HG03442 (cell line): ENCODE results near the gene MYOZ2.

Source experiments
- ATAC-seq: cut with Tn5 transposase; IDR thresholded peaks from one replicate; pipeline ENCODE4 v1.9.1; 2021; ENCODE audit warnings: mild to moderate bottlenecking, moderate library complexity; ENCODE audit not compliant: unreplicated experiment

MYOZ2 gene

GRCh38 chr4:119190354-119190753, 54.7 kb downstream of the MYOZ2 start:
- ATAC-seq = no peak

DNA sequence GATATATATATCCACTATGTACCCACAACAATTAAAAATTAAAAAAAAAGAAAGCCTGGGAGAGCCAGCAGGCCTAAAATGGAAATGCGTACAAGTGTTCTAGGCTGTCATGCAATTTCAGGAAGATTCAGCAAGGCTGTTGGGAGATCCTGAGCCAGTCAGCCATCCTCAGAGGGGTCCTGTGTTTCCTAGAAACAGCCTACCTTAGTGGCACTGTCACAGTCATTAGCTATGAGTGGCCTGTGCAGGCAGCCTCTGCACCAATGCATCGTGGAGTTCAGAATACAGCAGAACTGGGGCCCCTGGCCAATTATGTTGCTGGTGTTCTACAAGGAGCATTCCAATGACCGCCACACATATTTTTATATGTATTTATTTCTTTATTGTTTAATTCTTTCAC, 55.9 kb downstream of the MYOZ2 start:
- ATAC-seq = no peak

DNA sequence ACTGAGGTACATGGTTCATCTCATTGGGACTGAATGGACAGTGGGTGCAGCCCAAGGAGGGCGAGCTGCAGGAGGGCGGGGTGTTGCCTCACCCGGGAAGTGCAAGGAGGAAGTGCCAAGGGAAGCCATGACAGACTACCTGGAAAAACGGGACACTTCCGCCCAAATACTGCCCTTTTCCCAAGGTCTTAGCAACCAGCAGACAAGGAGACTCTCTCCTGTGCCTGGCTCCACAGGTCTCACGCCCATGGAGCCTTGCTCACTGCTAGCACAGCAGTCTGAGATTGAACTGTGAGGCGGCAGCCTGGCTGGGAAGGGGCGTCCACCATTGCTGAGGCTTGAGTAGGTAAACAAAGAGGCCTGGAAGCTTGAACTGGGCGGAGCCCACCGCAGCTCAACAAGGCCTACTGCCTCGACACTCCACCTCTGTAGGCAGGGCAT, 62.2 kb downstream of the MYOZ2 start:
- no peak for ATAC-seq

DNA sequence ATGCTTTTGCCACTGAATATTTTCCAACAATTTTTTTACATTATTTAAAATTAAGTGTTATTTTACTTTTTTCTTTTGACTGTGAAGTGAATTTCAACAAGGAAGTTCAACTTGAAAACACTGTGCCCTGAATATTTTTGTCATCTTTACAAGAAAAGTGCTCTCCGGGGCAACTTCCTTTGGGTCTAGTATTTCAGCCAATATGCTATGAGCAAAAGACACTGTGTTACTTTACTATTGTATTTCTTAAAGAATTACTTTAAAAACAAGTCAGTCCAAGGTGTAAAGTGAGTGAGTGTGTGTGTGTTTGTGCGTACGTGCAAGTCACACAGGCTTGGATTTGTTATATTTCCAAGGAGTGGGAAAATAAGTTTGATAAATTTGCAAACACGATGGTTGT, 69.3 kb downstream of the MYOZ2 start:
- ATAC-seq = no peak

- ATAC-seq = no peak
Observed at GRCh38 chr4:119205690-119206089, 70.1 kb downstream of the MYOZ2 start.

DNA sequence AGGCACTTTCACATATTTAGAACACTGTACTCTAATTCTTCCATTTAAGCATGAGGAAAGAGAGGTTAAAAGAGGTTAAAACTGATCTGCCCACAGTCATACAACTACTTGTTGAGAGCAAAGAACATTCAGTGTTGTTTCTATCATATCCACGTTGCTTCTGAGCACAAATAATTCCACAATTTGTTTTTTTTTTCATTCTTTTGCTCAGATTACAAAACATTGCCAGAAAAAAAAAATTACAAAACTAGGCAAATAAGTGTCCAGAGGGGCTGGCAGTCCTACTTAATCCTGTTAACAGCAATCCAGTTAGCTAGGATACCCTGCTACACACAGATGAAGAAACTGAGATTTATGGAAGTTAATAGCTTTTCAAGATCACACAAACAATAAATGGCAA, 70.5 kb downstream of the MYOZ2 start:
- ATAC-seq = no peak

GRCh38 chr4:119207051-119207450, 71.4 kb downstream of the MYOZ2 start:
- ATAC-seq = no peak

DNA sequence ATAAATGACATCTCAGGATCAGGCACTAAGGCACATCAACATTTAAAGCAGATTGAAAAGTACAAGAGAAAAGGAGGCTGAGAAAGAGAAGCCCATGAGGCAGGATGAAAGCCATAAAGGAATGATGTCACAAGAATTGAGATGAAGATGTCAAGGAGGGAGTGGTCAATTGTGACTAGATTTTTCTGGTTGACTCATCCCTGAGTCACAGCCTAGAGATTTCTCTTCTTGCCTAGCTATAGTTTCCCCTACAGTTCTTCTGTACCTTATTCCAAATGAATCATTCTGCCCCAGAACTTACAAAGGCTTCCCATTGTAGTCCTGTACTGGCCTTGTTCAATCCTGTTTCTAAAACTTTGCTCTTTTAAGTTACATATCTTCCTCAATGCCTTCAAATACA, 73.4 kb downstream of the MYOZ2 start:
- ATAC-seq = peak; percentile 26

GRCh38 chr4:119209586-119209985, 74.0 kb downstream of the MYOZ2 start:
- no peak for ATAC-seq

DNA sequence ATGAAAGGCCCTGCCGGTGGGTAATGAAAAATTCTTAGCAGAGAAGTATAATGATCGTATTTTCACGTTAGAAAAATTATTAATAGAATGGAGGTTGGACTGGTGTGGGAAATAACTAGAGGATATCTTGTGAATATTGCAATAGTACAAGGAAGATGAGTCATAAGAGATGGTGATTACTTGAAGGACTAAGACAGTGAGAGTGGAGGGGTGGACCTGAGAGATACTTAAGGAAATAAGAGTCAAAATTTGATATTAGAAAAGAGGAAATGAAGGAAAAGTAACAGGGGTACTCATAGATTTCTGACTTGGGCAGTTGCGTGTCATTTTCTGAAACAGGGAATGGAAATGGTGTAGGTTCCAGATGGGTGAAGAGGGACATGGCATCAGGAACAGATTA, 75.1 kb downstream of the MYOZ2 start:
- no peak for ATAC-seq

- peak; percentile 2 for ATAC-seq
Observed at GRCh38 chr4:119211867-119212233, 76.2 kb downstream of the MYOZ2 start.

GRCh38 chr4:119212234-119212963, 76.8 kb downstream of the MYOZ2 start, which contains the start of gene USP53:
USP53 (plus strand) TSS chr4:119212713; CDS start chr4:119239760, 27,047 bp downstream.
- peak; percentile 86 for ATAC-seq

DNA sequence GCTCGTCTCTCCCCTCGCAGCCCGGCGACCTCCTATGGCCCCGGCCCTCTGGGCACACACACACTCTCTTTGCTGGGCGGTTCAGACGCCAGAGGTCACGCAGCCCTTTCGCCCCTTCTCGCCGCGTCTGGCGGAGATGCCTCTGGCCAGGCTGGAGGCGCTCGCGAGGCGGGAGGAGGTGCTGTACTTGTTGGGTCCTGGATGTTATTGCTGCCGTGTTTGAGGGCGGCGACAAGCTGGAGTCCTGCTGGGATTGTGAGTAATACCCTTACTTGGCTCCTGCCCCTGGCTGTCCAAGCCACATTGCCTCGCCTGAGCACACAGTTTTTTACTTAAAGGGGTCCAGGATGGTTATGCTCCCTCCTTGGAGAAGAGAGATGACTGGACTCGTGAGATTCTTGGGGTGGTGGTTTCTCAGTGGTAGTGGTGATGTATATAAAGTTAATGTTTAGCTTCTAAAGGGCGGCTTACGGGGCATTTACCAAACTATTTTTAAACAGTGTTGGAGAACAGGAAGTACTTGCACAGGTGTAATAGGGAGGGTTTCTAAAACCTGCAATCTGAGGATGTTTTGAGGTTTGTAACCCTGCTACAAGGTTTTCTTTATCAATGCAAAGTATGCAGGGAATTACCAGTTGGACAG, 77.5 kb downstream of the MYOZ2 start:
- peak; percentile 50 for ATAC-seq

GRCh38 chr4:119218093-119218492, 82.5 kb downstream of the MYOZ2 start:
- no peak for ATAC-seq

- ATAC-seq = no peak
Observed at GRCh38 chr4:119221412-119221811, 85.8 kb downstream of the MYOZ2 start.

DNA sequence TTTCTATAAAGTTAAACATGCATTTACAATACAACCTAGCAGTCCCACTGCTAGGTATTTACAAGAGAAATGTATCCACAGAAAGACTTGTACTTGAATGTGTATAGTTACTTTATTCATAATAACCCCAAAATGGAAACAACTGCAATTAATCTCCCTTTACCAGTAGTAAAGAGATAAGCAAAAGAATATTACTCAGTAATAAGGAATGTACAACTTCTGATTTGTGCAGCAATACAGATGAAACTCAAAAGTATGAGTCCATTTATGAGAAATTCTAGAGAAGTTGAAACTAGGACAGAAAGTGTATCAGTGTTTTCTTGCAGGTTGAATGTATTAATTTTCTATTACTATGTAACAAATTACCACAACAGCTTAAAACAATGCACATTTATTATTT, 92.1 kb downstream of the MYOZ2 start:
- no peak for ATAC-seq

- ATAC-seq = no peak
Observed at GRCh38 chr4:119228406-119228805, 92.8 kb downstream of the MYOZ2 start.

DNA sequence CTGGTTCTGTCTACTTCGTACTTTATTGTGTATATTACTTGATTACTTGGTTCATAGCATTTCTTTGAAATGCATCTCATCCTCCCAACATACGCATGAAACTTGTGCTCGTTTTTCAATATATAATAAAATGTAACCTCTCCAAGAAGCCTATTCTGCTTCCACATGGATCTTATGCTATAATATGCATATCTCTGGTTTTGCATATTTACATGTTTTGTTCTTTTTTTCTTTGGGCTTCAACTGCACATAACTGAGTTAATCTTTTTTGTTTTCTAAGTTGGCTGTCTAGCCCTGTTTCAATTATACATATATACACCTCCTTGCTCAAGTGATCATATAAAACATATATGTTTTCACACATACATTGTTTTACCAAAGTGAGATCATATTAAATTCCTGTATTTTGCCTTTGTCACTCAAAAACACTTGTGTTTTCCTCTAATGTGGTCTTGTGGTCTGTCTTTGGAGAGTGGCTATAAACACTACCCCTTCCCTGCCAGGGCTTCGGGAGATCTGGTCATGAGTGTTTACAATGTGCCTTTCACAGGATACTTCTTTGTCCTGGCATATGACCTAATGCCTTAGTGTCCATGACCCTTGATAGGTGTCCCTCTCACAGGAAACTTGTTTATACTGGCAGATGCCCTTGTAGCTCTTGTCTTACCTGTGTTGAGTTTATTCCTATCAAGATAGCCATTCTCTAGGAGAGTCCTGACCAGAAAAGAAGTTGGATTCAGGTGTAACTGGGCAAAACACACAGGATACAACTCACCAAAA, 94.5 kb downstream of the MYOZ2 start:
- no peak for ATAC-seq

GRCh38 chr4:119231491-119231890, 95.9 kb downstream of the MYOZ2 start:
- ATAC-seq = no peak

- no peak for ATAC-seq
Observed at GRCh38 chr4:119232286-119232685, 96.7 kb downstream of the MYOZ2 start.

GRCh38 chr4:119233191-119233590, 97.6 kb downstream of the MYOZ2 start:
- ATAC-seq = no peak

GRCh38 chr4:119233750-119234149, 98.1 kb downstream of the MYOZ2 start:
- ATAC-seq = no peak
